Activated CD4-positive, alpha-beta T cell treated with anti-CD3 and anti-CD28 coated beads, Interleukin-2, amount 50 U/mL, for 1 hour (primary cell): ENCODE results near the gene MUC5AC.
"Not testable (repeated sequence)": the region's sequence is repeated elsewhere in the genome, so short reads cannot be mapped to it uniquely, and the experiment has no call there.

ENCODE experiments used
- DNase-seq: peaks from one replicate; pipeline ENCODE4 v3.0.0-alpha.2; 2020

Gene MUC5AC

DNA sequence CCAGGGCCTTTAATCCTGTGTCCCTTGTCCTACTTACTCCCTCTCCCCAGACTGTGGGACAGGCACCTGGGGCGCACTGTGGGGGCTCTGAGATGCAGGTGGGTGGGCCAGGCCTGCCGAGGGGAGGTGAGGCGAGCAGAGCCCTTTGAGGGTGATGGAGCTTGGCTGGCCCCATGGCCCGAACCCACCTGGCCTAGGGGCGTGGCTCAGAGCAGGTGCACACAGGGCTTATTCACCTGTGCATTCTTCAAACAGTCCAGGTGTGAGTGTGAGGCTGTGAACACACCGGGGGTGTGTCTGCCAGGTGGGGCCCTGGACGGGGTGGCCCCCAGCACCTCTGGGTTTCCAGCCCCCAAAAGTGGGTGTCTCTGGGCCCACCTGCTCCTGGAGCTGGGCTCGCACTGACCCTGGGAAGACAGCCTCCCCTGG is 9.0 kb upstream of the MUC5AC start:
- no peak for DNase-seq

- DNase-seq = no peak
Observed at GRCh38 chr11:1149545-1149944, 8.2 kb upstream of the MUC5AC start.

DNA sequence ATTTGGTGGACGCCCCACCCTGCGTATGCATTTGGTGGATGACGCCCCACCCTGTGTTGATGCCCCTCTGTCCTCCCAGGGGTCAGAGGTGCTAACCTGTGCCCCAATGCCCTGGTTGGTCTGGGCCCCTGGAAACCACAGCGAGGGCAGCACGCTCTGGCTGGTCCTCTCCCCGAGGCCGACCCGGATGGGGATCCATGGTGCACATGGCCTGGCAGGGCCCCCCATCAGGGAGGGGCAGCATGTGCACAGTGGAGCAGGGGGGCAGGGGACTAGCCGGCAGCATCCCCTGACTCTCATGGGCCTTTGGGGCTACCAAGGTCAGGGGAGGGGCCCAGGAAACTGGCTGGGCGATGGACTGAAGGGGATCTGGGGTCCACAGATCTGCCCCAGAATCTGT is 7.6 kb upstream of the MUC5AC start:
- no peak for DNase-seq

- DNase-seq = no peak
Observed at GRCh38 chr11:1150769-1151365, 6.9 kb upstream of the MUC5AC start.

DNA sequence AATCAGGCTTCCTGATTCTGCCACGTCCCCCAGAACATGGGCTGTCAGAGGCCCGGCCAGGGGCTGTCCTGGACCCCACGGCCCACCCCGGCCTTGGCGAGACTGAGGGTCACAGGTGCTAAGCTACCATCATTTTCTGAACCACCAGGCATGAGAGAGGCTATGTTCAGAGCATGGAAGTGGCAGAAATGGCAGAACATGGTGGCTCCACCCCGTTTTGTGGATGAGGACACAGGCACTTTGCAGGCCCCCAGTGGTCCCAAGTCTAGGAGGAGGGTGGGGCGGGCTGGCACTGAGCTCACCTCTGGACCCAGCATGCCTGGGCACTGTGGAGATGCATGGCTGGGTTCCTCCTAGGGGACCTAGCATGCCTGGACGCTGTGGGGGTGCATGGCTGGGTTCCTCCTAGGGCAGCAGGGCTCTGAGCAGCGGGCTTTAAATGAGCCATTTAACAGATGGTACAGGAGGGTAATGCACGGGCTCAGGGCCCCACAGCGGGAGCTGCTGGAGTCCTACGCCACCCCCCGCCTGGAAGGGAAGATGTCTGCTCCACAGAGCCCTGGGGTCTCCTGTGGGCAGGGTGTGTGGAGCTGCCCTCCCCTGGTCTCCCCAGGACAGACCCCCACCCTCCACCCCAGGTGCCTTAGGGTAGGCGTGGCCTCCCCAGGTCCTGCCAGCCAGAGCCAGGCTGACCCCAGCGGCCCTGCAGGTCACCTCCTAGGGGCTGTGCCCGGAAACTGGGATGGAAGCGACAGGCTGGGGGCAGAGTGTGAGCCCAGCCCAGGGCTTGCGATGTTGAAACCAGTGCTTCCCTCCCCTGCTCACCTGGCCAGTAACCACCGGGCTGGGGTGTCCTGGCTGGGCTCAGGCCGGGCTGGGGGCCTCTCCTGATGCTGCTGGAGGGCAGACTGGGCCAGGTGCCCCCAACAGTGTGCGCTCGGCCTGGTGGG is 6.1 kb upstream of the MUC5AC start:
- DNase-seq = no peak

DNA sequence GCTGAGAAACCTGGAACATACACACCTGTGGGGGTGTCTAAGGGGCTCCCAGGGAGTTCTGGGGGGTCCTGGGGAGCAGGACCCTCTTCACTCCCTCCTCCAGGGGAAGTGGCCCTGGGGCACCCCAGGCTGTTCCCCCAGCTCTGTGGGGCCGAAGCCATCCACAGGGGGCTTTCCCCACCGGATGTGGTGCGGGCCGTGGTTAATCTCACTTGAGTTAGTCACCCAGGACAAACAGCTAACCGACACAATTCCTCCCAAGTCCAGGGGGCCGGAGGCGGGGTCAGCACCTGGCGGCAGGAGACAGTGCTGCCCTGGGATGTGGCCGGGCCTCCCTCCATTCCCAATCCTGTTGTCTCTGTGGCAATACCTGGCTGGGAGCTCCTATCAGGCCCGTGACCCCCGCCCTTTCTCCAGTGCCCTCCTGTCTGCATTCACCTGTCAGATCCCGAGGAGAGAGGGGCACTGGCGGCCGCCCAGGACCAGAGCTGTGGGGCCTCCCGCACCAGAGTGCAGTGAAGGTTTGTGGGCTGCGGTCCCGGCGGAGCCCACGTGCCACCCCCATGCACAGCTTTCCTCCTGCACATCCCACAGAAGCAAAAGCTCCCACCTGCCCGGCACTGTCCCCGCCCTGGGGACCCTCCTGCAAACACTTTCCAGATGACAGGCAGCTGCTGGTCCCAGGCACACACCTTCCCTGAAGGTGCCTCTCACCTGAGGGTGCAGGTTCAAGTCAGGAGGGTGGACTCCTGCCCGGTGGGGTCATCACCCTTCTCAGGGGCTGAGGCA is 5.2 kb upstream of the MUC5AC start:
- DNase-seq = no peak

- DNase-seq = no peak
Observed at GRCh38 chr11:1153105-1153950, 4.4 kb upstream of the MUC5AC start.

DNA sequence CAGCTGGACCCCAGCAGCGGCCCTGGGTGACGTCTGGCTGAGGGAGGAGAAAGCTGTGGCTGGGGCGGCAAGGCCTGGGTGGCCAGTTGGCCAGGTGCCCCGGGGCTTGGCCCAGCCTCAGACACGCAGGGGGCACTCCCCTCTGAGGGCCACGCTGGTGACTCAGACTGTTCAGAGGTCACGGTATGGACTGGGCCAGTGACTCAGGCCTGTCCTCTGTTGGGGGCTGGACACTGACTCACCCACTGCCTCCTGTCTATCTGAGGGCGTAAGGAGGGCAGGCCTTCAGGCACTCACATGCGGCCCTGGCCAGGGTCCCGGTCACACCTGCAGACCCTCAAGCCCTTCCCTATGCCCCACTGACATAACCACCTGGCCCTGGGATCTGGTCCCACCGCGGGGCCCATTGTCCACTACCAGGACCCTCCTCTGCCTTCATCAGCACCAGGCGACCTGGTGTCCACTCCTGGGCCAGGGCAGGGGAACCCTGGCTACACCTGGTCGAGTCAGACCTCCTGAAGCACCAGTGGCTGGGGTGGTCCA is 3.7 kb upstream of the MUC5AC start:
- no peak for DNase-seq

DNA sequence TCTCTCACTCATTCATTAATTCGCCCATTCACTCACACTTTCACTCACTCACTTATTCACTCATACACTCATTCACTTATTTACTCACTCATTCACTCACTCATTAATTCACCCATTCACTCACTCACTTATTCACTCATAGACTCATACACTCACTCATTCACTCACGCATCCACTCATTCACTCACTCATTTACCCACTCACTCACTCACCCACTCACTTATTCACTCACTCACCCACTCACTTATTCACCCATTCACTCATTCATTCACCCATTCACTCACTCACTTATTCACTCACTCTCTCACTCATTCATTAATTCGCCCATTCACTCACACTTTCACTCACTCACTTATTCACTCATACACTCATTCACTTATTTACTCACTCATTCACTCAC is 3.1 kb upstream of the MUC5AC start:
- not testable (repeated sequence) for DNase-seq

DNA sequence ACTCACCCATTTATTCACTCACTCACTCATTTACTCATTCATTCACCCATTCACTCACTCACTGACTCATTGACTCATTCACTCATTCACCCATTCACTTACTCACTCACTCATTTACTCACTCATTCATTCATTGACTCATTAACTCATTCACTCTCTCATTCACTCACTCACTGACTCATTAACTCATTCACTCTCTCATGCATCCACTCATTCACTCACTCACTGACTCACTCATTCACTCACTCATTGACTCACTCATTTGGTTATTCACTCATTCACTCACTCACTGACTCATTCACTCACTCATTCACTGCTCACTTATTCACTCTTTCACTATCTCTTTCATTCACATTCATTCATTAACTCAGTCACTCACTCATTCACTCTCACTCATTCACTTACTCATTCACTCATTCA is 2.5 kb upstream of the MUC5AC start:
- no peak for DNase-seq

- no peak for DNase-seq
Observed at GRCh38 chr11:1156506-1157340, 1.0 kb upstream of the MUC5AC start.

DNA sequence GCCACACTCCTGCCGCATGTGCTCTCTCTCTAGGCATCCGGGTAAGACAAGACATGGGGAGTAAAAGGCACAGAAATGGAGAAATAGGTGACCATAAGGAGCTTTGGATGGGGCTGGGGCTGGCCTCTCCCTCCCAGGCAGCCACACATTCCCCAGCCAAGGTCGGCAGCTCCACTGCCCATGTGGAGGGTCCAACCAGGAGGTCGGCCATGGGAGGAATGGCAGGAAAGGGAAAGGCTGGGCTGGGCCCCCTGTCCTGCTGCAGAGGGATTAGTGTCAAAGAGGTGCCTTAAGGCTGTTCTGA is 460 bp upstream of the MUC5AC start:
- no peak for DNase-seq

- no peak for DNase-seq
Observed at GRCh38 chr11:1158681-1159487, 1.1 kb downstream of the MUC5AC start.

- not testable (repeated sequence) for DNase-seq
Observed at GRCh38 chr11:1159488-1160220, 1.9 kb downstream of the MUC5AC start.

GRCh38 chr11:1160231-1161101 is 2.7 kb downstream of the MUC5AC start:
- DNase-seq = no peak

GRCh38 chr11:1161410-1162137 is 3.8 kb downstream of the MUC5AC start:
- no peak for DNase-seq

- DNase-seq = no peak
Observed at GRCh38 chr11:1162138-1162475, 4.4 kb downstream of the MUC5AC start.
